MM.1S (cell line): Measurements from ENCODE around the gene TRAPPC1.

Source experiments
- DNase-seq: peaks from one replicate; pipeline ENCODE4 v3.0.0-alpha.2; 2015
- H2AFZ ChIP-seq: fragments of 300-600 bp; sonication (generic); 2 replicates; pipeline ENCODE4 v1.6.0; 2016; ENCODE audit warnings: antibody characterized with exemption, low read length
- H3F3A ChIP-seq: fragments of 300-600 bp; sonication (generic); 2 replicates; pipeline ENCODE4 v1.6.1; 2016; ENCODE audit warnings: mild to moderate bottlenecking, antibody characterized with exemption, low read length, moderate library complexity, mixed read lengths; ENCODE audit not compliant: insufficient read depth
- H3K27ac ChIP-seq: fragments of 300-600 bp; sonication (generic); 2 replicates; pipeline ENCODE4 v1.5.1; 2016; ENCODE audit warnings: mild to moderate bottlenecking, low read length
- H3K27me3 ChIP-seq: fragments of 300-600 bp; sonication (generic); replicated peaks from 2 replicates; pipeline ENCODE4 v1.6.0; 2016; ENCODE audit warnings: low read length; ENCODE audit not compliant: insufficient read depth
- H3K36me3 ChIP-seq: fragments of 300-600 bp; sonication (generic); replicated peaks from 2 replicates; pipeline ENCODE4 v1.6.1; 2016; ENCODE audit warnings: mild to moderate bottlenecking, low read length, mixed read lengths; ENCODE audit not compliant: insufficient read depth
- H3K4me1 ChIP-seq: fragments of 300-600 bp; sonication (generic); 2 replicates; pipeline ENCODE4 v1.6.1; 2016; ENCODE audit warnings: low read length, mixed read lengths
- H3K4me2 ChIP-seq: fragments of 300-600 bp; sonication (generic); 2 replicates; pipeline ENCODE4 v1.6.0; 2016; ENCODE audit warnings: low read depth, low read length
- H3K4me3 ChIP-seq: fragments of 300-600 bp; sonication (generic); 2 replicates; pipeline ENCODE4 v1.5.1; 2016; ENCODE audit warnings: low read length, mixed read lengths
- H3K79me2 ChIP-seq: fragments of 300-600 bp; sonication (generic); 2 replicates; pipeline ENCODE4 v1.6.1; 2016; ENCODE audit warnings: mixed run types, low read length, mixed read lengths
- H3K9ac ChIP-seq: fragments of 300-600 bp; sonication (generic); 2 replicates; pipeline ENCODE4 v1.6.1; 2016; ENCODE audit warnings: low read length, mixed read lengths
- H3K9me2 ChIP-seq: fragments of 300-600 bp; sonication (generic); replicated peaks from 2 replicates; pipeline ENCODE4 v1.6.1; 2016; ENCODE audit warnings: mild to moderate bottlenecking, low read length, mixed read lengths; ENCODE audit not compliant: insufficient read depth
- H3K9me3 ChIP-seq: fragments of 300-600 bp; sonication (generic); replicated peaks from 2 replicates; pipeline ENCODE4 v1.6.1; 2016; ENCODE audit warnings: mild to moderate bottlenecking, low read length, mixed read lengths; ENCODE audit not compliant: insufficient read depth
- H4K20me1 ChIP-seq: fragments of 300-600 bp; sonication (generic); 2 replicates; pipeline ENCODE4 v1.6.1; 2016; ENCODE audit warnings: mild to moderate bottlenecking, low read length, moderate library complexity, mixed read lengths; ENCODE audit not compliant: insufficient read depth
- EZH2 ChIP-seq: fragments of 300-600 bp; sonication (generic); optimal IDR thresholded peaks from 2 replicates; pipeline ENCODE3; 2017; ENCODE audit warnings: low read depth, mild to moderate bottlenecking, antibody characterized with exemption, low read length, mixed read lengths
- EZH2phosphoT487 ChIP-seq: fragments of 300-600 bp; sonication (generic); IDR thresholded peaks from 2 replicates; pipeline ENCODE4 v1.6.1; 2018; ENCODE audit warnings: antibody characterized with exemption, low read length
- TF ChIP-seq, protein P1 (sequence below): fragments of 300-600 bp; sonication (generic); IDR thresholded peaks from 2 replicates; pipeline ENCODE4 v1.5.1; 2016; ENCODE audit warnings: antibody characterized with exemption, low read length, mixed read lengths

TRAPPC1 gene

DNA sequence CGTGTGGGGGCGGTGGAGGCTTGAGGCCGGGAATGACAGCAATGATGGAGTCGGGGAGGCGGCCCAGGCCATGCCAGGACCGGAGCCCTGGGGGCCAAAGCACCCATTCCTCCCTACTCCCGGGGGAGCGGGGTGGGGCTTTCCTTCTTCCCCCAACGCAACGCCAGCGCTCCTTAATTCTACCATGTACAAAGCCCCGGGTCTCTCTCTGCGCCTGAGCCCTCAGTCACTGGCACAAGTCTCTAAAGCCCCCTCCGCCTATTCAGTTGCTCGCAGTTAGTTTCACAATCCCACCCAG lies 15.4 kb downstream of the TRAPPC1 start:
- H3K27me3 ChIP-seq = peaks cover 25% of the 10 kb centered on the region
- H3K9me2 ChIP-seq = no peaks in the 10 kb centered on the region
- DNase-seq = no peak
- TF ChIP-seq, protein P1, sequence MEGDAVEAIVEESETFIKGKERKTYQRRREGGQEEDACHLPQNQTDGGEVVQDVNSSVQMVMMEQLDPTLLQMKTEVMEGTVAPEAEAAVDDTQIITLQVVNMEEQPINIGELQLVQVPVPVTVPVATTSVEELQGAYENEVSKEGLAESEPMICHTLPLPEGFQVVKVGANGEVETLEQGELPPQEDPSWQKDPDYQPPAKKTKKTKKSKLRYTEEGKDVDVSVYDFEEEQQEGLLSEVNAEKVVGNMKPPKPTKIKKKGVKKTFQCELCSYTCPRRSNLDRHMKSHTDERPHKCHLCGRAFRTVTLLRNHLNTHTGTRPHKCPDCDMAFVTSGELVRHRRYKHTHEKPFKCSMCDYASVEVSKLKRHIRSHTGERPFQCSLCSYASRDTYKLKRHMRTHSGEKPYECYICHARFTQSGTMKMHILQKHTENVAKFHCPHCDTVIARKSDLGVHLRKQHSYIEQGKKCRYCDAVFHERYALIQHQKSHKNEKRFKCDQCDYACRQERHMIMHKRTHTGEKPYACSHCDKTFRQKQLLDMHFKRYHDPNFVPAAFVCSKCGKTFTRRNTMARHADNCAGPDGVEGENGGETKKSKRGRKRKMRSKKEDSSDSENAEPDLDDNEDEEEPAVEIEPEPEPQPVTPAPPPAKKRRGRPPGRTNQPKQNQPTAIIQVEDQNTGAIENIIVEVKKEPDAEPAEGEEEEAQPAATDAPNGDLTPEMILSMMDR = no peak
- TF ChIP-seq EZH2 (no peak), EZH2phosphoT487 (no peak)
- H3K4me2 ChIP-seq = peak overlapping the region; percentile 21; the same call in 1 of the 2 replicates
- H3K9me3 ChIP-seq = no peaks in the 10 kb centered on the region
- no peaks in the 10 kb centered on the region for H3K4me1 ChIP-seq
- H4K20me1 ChIP-seq = no peaks in the 10 kb centered on the region
- peak overlapping the region; percentile 67; the same call in 1 of the 2 replicates for H2AFZ ChIP-seq
- H3F3A ChIP-seq = no peaks in the 10 kb centered on the region
- H3K9ac ChIP-seq = no peak overlapping the region
- no peaks in the 10 kb centered on the region for H3K36me3 ChIP-seq
- no peak overlapping the region for H3K27ac ChIP-seq
- no peaks in the 10 kb centered on the region for H3K79me2 ChIP-seq
- peak overlapping the region; percentile 22; the same call in 1 of the 2 replicates for H3K4me3 ChIP-seq

DNA sequence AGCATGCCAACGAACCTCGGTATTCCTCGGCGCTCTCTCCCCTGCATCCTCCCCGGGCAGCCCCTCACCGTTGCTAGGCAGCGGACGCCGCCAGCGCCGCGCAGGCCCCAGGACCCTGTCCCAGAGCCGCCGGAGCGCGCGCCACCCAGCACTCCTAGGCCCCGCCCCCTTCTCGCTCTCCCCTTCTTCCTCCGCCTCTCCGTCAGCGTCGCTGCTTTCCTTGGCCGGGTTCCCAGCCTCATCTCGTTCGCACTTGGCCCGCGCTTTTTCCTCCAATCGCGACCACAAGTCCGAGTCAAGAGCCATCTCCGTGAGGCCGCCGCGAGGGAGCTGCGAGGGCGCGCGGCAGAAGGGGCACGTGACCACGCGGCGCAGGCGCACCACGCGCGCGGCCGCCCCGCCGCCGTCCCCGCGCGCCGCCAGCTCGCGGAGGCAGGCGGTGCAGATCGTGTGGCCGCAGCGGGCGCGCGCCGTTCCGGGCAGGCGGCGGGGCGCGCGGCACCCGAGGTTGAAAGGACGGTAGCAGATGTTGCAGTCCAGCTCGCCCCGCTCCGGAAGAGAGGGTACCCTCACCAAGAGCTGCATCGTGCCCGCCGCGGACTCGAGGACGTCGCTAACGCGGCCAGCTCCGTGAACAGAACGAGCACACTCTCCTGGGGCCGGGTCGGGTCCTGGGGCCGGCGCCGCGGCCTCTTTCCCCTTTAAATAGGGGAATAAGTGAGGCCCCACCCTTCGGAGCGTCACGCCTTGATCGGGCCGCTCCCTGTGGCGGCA lies 15.9 kb downstream of the TRAPPC1 start, which contains the start of gene RNF227:
RNF227 (minus strand) TSS at position 679 of the 774 bp plus-strand sequence; CDS start at position 585, 94 bp downstream.
- peak within 1 kb of the TSS; percentile 67 for H2AFZ ChIP-seq
- H3K9me3 ChIP-seq = no peaks in the 10 kb centered on the region
- H3K36me3 ChIP-seq = no peaks in the 10 kb centered on the region
- peak within 1 kb of the TSS; percentile 67 for H3K4me2 ChIP-seq
- H3K27me3 ChIP-seq = peaks cover 30% of the 10 kb centered on the region
- TF ChIP-seq, protein P1 = no peak
- TF ChIP-seq EZH2phosphoT487 (no peak), EZH2 (no peak)
- no peaks in the 10 kb centered on the region for H3F3A ChIP-seq
- H3K9ac ChIP-seq = peak within 1 kb of the TSS; percentile 49; the same call in 1 of the 2 replicates
- peak within 1 kb of the TSS; percentile 50; the same call in 1 of the 2 replicates for H3K27ac ChIP-seq
- DNase-seq = peak; percentile 56
- H3K9me2 ChIP-seq = no peaks in the 10 kb centered on the region
- no peaks in the 10 kb centered on the region for H3K4me1 ChIP-seq
- no peaks in the 10 kb centered on the region for H4K20me1 ChIP-seq
- H3K4me3 ChIP-seq = peak within 1 kb of the TSS; percentile 56
- no peaks in the 10 kb centered on the region for H3K79me2 ChIP-seq

DNA sequence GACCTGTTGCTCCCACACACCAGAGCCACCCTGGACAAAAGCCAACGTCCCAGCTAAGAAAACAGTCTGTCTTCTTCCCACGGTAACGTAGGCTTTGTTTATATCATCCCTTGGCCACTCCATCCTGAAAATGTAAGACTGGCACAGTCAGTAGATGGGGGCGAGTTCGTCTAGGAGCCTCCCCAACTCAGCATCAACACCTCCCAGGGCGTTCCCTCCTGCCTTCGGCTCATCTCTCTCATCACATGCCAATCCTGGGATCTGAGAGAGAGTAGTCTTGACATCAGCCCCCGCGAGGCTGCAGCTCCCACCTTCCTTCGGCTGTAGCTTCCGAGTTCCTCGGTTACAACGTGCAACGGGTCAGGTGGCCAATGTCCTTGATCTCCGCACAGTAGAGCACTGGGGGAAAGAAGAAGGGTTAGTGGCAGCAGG lies 16.6 kb downstream of the TRAPPC1 start:
- peak overlapping the region; percentile 56 for H3K4me3 ChIP-seq
- no peaks in the 10 kb centered on the region for H3K36me3 ChIP-seq
- peak overlapping the region; percentile 50; the same call in 1 of the 2 replicates for H3K27ac ChIP-seq
- peak overlapping the region; percentile 50 for H2AFZ ChIP-seq
- peaks cover 36% of the 10 kb centered on the region for H3K27me3 ChIP-seq
- H3K9me3 ChIP-seq = no peaks in the 10 kb centered on the region
- DNase-seq = no peak
- H3K9ac ChIP-seq = peak overlapping the region; percentile 49; the same call in 1 of the 2 replicates
- H3K4me2 ChIP-seq = peak overlapping the region; percentile 67
- H3K79me2 ChIP-seq = no peaks in the 10 kb centered on the region
- H3F3A ChIP-seq = no peaks in the 10 kb centered on the region
- no peaks in the 10 kb centered on the region for H3K4me1 ChIP-seq
- no peaks in the 10 kb centered on the region for H3K9me2 ChIP-seq
- H4K20me1 ChIP-seq = no peaks in the 10 kb centered on the region
- no peak for TF ChIP-seq EZH2
- TF ChIP-seq, protein P1 = no peak
